Measurements from ENCODE around the gene GGCT. TPM values are rescaled to one million over a fixed set of nuclear protein-coding genes. Genes with fewer than 3 reads are reported as not detected.
A peak's percentile ranks its signal among the peaks of the same experiment; 100 is the strongest.
"Not testable (repeated sequence)": the region's sequence is repeated elsewhere in the genome, so short reads cannot be mapped to it uniquely, and the experiment has no call there.

The GGCT gene
- total RNA-seq, 5 donors from 2014 or later (not counting 1 experiment from before 2014, with no cell fraction given), result 7.4 to 14.1 (median 12.5) TPM

- H3K27ac ChIP-seq (ENCODE audit: low read length), result no peak overlapping the region
- ChIA-PET CTCF (interaction anchor here in 1 of 2 donors (0.7 to 0.9 kb wide), 2 partner anchors 9 to 35 kb away, joined by 3 read pairs; no protein-coding TSS in a partner anchor), POLR2A (no interaction called here)
- Mint-ChIP-seq H3K27me3 (no peaks in the 10 kb centered on the region), H3K9me3 (peaks cover 0 to 13% (median 7%) of the 10 kb centered on the region in 3 donors), H3K4me1 (no peaks in the 10 kb centered on the region), H3K27ac (no peak overlapping the region), H3K4me3 (no peak overlapping the region), H3K36me3 (peaks cover 3% of the 10 kb centered on the region)
- no peak overlapping the region for H3K4me3 ChIP-seq (ENCODE audit: control insufficient read depth in 1 of 2, extremely low read depth in 1 of 2, low read length in 1 of 2)
- no peaks in the 10 kb centered on the region for H3K4me1 ChIP-seq (ENCODE audit: control insufficient read depth in 1 of 2, extremely low read depth in 1 of 2, insufficient read depth in 2 of 2, low read length in 2 of 2)
- WGBS (ENCODE audit: insufficient coverage), result 100% methylated on average over 1 of the region's 1 CpG
- DNase-seq, result no peak
- no peaks in the 10 kb centered on the region for H3K36me3 ChIP-seq (ENCODE audit: control insufficient read depth in 2 of 2, extremely low read depth in 1 of 2, insufficient read depth in 1 of 2, low read length in 1 of 2)
- no peak for ATAC-seq (replicated peaks in 1 of 4)
- peaks cover 3% of the 10 kb centered on the region for H3K9me3 ChIP-seq
- peaks cover 0 to 3% of the 10 kb centered on the region in 2 experiments for H3K27me3 ChIP-seq (replicated peaks in 1 of 2; ENCODE audit: control insufficient read depth in 2 of 2, extremely low read depth in 1 of 2, insufficient read depth in 2 of 2, low read length in 1 of 2)
Observed at GRCh38 chr7:30487371-30487770, 17.3 kb downstream of the GGCT start.

DNA sequence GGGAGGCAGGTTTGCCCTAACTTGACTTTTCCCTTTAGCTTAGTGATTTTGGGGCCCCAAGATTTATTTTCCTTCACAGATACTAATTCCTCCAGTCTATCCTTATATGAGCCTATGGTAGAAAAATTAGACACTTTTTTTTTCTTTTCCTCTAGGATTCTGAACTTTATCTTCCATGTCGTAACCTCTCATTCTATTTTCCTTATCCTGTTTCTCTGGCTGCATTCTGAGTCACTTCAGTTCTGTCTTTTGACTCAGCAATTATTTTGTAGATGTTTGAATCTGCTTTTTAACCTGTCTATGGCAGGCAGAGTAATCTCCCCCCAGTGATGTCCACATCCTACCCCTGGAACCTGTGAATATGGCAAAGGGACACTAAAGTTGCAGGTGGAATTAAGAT, 19.0 kb downstream of the GGCT start:
- ChIA-PET POLR2A (no interaction called here), CTCF (no interaction called here)
- H3K4me1 Mint-ChIP-seq, result no peaks in the 10 kb centered on the region
- no peaks in the 10 kb centered on the region for H3K9me3 ChIP-seq
- no peak for DNase-seq
- H3K27me3 ChIP-seq (replicated peaks in 1 of 2; ENCODE audit: control insufficient read depth in 2 of 2, extremely low read depth in 1 of 2, insufficient read depth in 2 of 2, low read length in 1 of 2), result peaks cover 0 to 3% of the 10 kb centered on the region in 2 experiments
- H3K4me1 ChIP-seq (ENCODE audit: control insufficient read depth in 1 of 2, extremely low read depth in 1 of 2, insufficient read depth in 2 of 2, low read length in 2 of 2), result no peaks in the 10 kb centered on the region
- H3K27me3 Mint-ChIP-seq, result no peaks in the 10 kb centered on the region
- no peak overlapping the region for H3K27ac ChIP-seq (ENCODE audit: low read length)
- no peaks in the 10 kb centered on the region for H3K9me3 Mint-ChIP-seq
- no peak overlapping the region for H3K4me3 Mint-ChIP-seq
- no peak overlapping the region for H3K4me3 ChIP-seq (ENCODE audit: control insufficient read depth in 1 of 2, extremely low read depth in 1 of 2, low read length in 1 of 2)
- H3K36me3 ChIP-seq (ENCODE audit: control insufficient read depth in 2 of 2, extremely low read depth in 1 of 2, insufficient read depth in 1 of 2, low read length in 1 of 2), result no peaks in the 10 kb centered on the region
- no peak for ATAC-seq (replicated peaks in 1 of 4)
- WGBS (ENCODE audit: insufficient coverage), result no CpG with 5 or more reads among the region's 1 CpG
- no peaks in the 10 kb centered on the region for H3K36me3 Mint-ChIP-seq
- no peak overlapping the region for H3K27ac Mint-ChIP-seq

DNA sequence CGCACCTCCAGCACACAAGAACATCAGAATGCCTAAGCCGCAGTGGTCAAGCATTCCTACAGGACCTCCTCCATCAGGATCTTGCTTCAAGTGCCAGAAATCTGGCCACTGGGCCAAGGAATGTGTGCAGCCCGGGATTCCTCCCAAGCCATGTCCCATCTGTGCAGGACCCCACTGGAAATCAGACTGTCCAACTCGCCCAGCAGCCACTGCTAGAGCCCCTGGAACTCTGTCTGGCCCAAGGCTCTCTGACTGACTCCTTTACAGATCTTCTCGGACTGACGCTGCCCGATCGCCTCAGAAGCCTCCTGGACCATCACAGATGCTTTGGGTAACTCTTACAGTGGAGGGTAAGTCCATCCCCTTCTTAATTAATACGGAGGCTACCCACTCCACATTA, 23.2 kb downstream of the GGCT start:
- CTCF ChIA-PET; DNase-seq; H3K4me3 ChIP-seq (ENCODE audit: control insufficient read depth in 1 of 2, extremely low read depth in 1 of 2, low read length in 1 of 2); ATAC-seq (replicated peaks in 1 of 4); H3K27ac Mint-ChIP-seq; H3K36me3 Mint-ChIP-seq; H3K9me3 Mint-ChIP-seq; H3K4me3 Mint-ChIP-seq; H3K27me3 ChIP-seq (replicated peaks in 1 of 2; ENCODE audit: control insufficient read depth in 2 of 2, extremely low read depth in 1 of 2, insufficient read depth in 2 of 2, low read length in 1 of 2); H3K27ac ChIP-seq (ENCODE audit: low read length); H3K27me3 Mint-ChIP-seq; H3K9me3 ChIP-seq; H3K36me3 ChIP-seq (ENCODE audit: control insufficient read depth in 2 of 2, extremely low read depth in 1 of 2, insufficient read depth in 1 of 2, low read length in 1 of 2): not testable (repeated sequence)
- WGBS (ENCODE audit: insufficient coverage), result 90% methylated on average over 4 of the region's 9 CpGs
- H3K4me1 Mint-ChIP-seq, result peaks cover 16 to 32% (median 31%) of the 10 kb centered on the region in 3 donors
- POLR2A ChIA-PET, result interaction anchor here in 1 of 2 donors (0.6 kb wide), 1 partner anchor 128 kb away, joined by 3 read pairs; no protein-coding TSS in a partner anchor
- peaks cover under 1 to 26% of the 10 kb centered on the region in 2 experiments for H3K4me1 ChIP-seq (ENCODE audit: control insufficient read depth in 1 of 2, extremely low read depth in 1 of 2, insufficient read depth in 2 of 2, low read length in 2 of 2)

DNA sequence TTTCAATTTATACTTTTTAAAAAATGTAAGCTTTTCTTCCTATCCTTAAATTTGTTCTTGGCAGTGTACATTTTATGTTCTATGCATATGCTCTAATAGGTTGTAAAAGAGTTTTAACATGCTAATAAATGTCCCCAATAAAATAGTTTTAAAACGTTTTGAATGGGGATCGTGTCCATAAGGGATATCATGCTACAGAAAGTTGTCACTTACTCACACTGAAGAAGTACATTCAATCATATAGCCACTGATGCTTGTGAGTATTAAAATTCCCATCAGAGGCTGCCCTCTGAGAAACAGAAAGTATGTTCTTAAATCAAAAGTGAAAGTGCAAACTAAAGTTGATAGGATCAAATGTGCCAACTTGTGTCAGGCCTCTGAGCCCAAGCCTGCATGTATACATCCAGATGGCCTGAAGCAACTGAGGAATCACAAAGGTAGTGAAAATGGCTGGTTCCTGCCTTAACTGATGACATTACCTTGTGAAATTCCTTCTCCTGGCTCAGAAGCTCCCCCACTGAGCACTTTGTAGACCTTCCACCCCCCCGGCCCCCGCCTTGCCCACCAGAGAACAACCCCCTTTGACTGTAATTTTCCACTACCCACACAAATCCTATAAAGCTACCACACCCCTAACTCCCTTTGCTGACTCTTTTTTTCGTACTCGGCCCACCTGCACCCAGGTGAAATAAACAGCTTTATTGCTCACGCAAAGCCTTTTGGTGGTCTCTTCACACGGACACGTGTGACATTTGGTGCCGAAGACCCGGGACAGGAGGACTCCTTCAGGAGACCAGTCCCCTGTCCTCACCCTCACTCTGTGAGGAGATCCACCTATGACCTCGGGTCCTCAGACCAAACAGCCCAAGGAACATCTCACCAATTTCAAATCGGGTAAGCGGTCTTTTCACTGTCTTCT, 25.2 kb downstream of the GGCT start:
- Mint-ChIP-seq H3K4me3 (peak overlapping the region in 2 of 3 donors; percentile 92 to 94), H3K4me1 (peaks cover 35 to 52% (median 50%) of the 10 kb centered on the region in 3 donors), H3K9me3 (no peaks in the 10 kb centered on the region), H3K27me3 (no peaks in the 10 kb centered on the region), H3K27ac (no peak overlapping the region), H3K36me3 (peaks cover 11% of the 10 kb centered on the region)
- H3K4me1 ChIP-seq (ENCODE audit: control insufficient read depth in 1 of 2, extremely low read depth in 1 of 2, insufficient read depth in 2 of 2, low read length in 2 of 2), result peaks cover 5 to 26% of the 10 kb centered on the region in 2 experiments
- H3K27ac ChIP-seq (ENCODE audit: low read length), result peak overlapping the region; percentile 73
- H3K36me3 ChIP-seq (ENCODE audit: control insufficient read depth in 2 of 2, extremely low read depth in 1 of 2, insufficient read depth in 1 of 2, low read length in 1 of 2), result peaks cover 0 to 5% of the 10 kb centered on the region in 2 donors
- H3K9me3 ChIP-seq, result no peaks in the 10 kb centered on the region
- CTCF ChIA-PET, result interaction anchor here (0.6 to 1.6 kb wide), 4 partner anchors 11 to 260 kb away, joined by 3 to 5 read pairs (median 4); no protein-coding TSS in a partner anchor
- 91% methylated on average over 12 of the region's 14 CpGs for WGBS (ENCODE audit: insufficient coverage)
- ATAC-seq (replicated peaks in 1 of 4) (peak in 3 of 4 experiments; percentile 30 to 57 (median 36)), DNase-seq (peak in 9 of 35 experiments; percentile 5 to 66 (median 12))
- POLR2A ChIA-PET, result interaction anchor here in 1 of 2 donors (0.6 kb wide), 1 partner anchor 30 kb away, joined by 7 read pairs; no protein-coding TSS in a partner anchor
- H3K27me3 ChIP-seq (replicated peaks in 1 of 2; ENCODE audit: control insufficient read depth in 2 of 2, extremely low read depth in 1 of 2, insufficient read depth in 2 of 2, low read length in 1 of 2), result no peaks in the 10 kb centered on the region
- peak overlapping the region; percentile 85 to 90 for H3K4me3 ChIP-seq (ENCODE audit: control insufficient read depth in 1 of 2, extremely low read depth in 1 of 2, low read length in 1 of 2)

DNA sequence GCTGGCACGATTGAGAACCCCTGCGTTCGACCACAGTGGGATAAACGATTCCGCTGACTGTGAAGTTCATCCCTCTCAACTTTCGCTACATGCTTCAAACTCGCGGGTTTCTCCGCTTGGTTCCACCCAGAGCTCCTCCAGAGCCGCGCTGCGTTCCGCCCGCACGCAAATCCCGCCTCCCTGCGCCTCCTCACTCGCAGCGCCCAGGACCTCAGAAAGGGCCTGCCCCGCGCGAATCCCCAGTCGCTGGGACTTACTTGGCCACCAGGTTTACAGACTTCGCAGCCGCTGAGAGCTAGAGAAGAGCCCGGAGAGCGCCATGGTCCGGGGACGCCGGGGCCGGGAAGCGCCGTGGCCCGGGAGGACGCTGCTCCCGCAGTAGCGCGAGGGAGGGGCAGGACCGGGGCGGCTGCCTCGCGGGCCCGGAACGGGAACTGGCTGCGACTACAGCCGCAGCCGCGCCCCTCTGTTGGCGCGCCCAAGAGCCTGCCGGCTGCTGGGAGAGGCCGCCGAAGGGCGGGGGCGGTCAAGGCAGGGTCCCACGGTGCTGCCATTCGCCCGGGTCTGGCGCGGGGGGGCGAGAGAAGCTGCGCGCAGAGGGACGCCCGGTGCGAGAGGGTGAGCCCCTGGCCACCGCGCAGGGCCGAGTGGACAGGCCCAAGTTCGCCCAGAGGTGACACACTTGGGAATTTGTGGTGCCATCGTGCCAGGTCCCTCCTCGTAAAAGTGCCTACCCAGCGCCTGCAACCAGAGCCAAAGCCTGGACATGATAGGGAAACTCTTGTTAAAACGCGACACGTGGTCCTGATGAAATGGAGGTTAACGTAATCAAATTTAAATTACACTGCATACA, 26.1 kb downstream of the GGCT start, which contains the start of gene NOD1:
Gene NOD1 (minus strand): TSS at position 436 of the 853 bp plus-strand sequence. CDS start 21,863 bp downstream, outside the sequence.
- ChIA-PET POLR2A (interaction anchor here in 1 of 2 donors (0.6 kb wide), 1 partner anchor 130 kb away, joined by 3 read pairs; no protein-coding TSS in a partner anchor), CTCF (interaction anchor here in 1 of 2 donors (0.6 to 1.6 kb wide), 5 partner anchors 9 to 260 kb away, joined by 3 to 5 read pairs (median 4); no protein-coding TSS in a partner anchor)
- no peaks in the 10 kb centered on the region for H3K9me3 Mint-ChIP-seq
- Histone ChIP-seq H3K4me1 (ENCODE audit: control insufficient read depth in 1 of 2, extremely low read depth in 1 of 2, insufficient read depth in 2 of 2, low read length in 2 of 2) (peaks cover 5 to 26% of the 10 kb centered on the region in 2 experiments), H3K27ac (ENCODE audit: low read length) (peak within 1 kb of the TSS; percentile 73), H3K4me3 (ENCODE audit: control insufficient read depth in 1 of 2, extremely low read depth in 1 of 2, low read length in 1 of 2) (peak within 1 kb of the TSS; percentile 85 to 90), H3K9me3 (no peaks in the 10 kb centered on the region), H3K36me3 (ENCODE audit: control insufficient read depth in 2 of 2, extremely low read depth in 1 of 2, insufficient read depth in 1 of 2, low read length in 1 of 2) (peaks cover 0 to 5% of the 10 kb centered on the region in 2 donors), H3K27me3 (replicated peaks in 1 of 2; ENCODE audit: control insufficient read depth in 2 of 2, extremely low read depth in 1 of 2, insufficient read depth in 2 of 2, low read length in 1 of 2) (no peaks in the 10 kb centered on the region)
- ATAC-seq (replicated peaks in 1 of 4) (peak; percentile 88 to 92 (median 91)), DNase-seq (peak; percentile 21 to 70 (median 55))
- H3K27me3 Mint-ChIP-seq, result no peaks in the 10 kb centered on the region
- H3K36me3 Mint-ChIP-seq, result peaks cover 15% of the 10 kb centered on the region
- WGBS (ENCODE audit: insufficient coverage), result under 1% methylated on average over 70 of the region's 77 CpGs
- peak within 1 kb of the TSS in 2 of 3 donors; percentile 92 to 94 for H3K4me3 Mint-ChIP-seq
- H3K4me1 Mint-ChIP-seq, result peaks cover 43 to 59% (median 58%) of the 10 kb centered on the region in 3 donors
- peak within 1 kb of the TSS; percentile 84 to 88 for H3K27ac Mint-ChIP-seq
